Left kidney (tissue), 2 donors: ENCODE data around the gene CLRN3. TPM values are rescaled to one million over a fixed set of nuclear protein-coding genes. Genes with fewer than 3 reads are reported as not detected.

Experiments
- DNase-seq: peaks from one replicate; pipeline ENCODE4 v3.0.0-alpha.2; 2013
- polyA plus RNA-seq: library from polyadenylated mRNA; unstranded; fragments of 120-200 nt; gene quantifications from one replicate; pipeline ENCODE4 v1.2.1, GENCODE V29; 2013; ENCODE audit not compliant: insufficient read length

Gene CLRN3
- polyA plus RNA-seq, 1 donor = 22.5 TPM

DNA sequence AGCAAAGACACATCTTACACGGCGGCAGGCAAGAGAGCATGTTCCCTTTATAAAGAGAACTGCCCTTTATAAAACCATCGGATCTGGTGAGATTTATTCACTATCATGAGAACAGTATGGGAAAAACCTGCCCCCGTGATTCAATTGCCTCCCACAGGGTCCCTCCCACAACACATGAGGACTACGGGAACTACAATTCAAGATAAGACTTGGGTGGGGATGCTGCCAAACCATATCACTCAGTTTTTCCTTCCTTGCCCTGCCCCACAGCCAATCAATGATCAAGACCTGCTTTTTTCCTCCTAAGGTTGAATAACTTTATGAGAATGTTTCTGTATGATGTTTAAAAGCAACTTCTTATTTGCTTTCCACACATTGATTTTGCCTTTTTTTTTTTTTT is 11.0 kb upstream of the CLRN3 start:
- no peak for DNase-seq

DNA sequence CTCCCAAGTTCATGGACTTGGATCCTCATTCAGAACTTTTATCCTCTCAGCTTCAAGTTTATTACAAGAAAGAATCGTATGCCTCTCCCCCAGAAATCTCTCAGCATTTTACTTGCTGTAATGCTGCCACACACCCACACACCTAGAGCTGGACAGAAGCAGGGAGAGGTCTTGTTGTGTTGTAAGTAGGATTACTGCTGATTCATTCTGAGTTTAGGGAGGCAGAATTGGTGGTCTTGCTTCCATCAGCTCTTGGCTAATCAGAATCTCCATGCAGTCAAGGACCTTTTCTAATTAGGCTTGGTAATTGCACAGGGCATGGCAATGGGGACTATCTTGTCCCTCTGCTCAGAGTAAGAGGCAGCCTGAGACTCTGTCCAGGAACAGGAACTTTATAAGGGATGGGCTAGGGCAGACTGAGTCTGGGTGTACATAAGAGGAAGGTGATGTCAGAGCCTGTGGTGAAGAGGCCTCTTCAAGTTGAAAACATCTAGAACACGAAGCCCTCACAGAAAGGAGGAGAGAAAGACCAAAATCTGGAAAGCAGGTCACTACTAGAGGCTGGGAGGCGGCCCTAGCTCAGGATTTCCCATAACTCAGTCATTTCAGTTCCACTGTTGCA is 7.1 kb upstream of the CLRN3 start:
- no peak for DNase-seq

DNA sequence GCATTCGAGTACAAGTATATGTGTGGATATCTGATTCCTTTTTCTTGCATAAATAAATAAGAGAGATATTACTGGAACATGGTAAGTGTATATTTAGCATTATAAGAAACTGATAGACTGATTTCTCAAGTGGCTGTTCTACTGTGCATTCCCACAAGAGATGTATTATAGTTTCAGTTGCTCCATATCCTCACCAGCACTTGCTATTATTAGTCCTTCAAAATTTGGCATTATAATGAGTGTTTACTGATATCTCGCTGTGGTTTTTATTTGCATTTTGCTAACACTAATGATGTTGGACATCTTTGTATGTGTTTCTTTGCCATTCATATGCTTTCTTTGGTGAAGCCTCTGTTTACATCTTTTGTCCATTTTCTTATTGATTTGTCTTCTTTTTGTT is 4.4 kb upstream of the CLRN3 start:
- DNase-seq = no peak

DNA sequence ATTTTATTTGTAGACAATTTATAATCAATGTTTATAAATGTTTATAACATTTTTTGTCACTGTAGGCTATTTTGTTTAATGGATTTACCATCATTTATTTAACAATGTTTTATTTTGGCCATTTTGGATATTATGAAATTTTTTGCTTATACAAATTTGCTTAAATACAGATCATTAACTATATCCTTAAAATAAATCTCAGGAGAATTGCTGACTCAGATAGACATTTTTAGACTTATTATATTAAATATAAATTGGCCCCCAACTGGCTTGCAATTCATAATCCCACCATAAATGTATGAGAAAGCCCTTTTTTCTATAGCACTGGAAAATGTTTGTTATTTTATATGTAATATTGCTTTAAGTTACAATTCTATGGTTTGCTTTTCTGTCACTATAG is 3.8 kb upstream of the CLRN3 start:
- no peak for DNase-seq

DNA sequence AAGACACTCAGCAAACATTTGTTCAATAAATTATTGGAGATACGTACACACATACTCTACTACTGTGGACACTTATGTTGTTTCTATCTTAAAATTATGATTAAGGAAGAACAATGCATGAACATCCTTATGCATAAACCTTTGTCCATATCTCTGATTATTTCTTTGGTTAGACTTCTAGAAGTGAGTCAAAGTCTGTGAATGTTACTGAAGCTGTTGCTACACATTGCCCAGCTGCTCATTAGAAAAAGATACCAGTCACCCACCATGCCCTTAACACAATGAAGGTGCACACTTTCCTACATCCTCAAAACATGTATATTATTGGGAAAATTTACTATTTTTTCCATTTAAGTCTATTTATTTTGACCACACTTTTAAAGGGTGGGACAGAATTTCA is 1.4 kb upstream of the CLRN3 start:
- DNase-seq = no peak

DNA sequence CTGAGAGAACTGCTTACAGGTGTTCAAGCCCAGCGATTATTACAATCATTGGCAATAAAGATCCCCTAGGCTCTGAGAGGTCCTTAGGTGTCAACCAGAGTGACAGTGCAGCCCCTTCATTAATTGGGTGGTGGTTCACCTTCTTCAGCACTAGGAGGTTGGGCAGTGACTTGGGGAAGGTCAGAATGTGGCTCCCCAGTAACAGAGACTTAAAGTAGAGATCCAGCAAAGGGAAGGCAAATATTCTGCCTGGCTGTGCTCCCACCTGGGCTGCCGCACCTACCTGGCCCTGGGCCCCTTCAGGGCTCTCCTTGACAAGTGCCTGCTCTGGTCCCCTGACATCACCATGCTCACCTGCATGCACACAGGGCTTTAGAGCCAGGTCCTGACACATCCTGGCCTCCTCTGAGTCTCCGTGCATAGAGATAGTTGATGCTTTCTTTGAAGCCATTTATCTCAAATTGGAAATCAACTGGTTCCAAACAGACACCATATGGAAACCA is 1.9 kb downstream of the CLRN3 start:
- no peak for DNase-seq

DNA sequence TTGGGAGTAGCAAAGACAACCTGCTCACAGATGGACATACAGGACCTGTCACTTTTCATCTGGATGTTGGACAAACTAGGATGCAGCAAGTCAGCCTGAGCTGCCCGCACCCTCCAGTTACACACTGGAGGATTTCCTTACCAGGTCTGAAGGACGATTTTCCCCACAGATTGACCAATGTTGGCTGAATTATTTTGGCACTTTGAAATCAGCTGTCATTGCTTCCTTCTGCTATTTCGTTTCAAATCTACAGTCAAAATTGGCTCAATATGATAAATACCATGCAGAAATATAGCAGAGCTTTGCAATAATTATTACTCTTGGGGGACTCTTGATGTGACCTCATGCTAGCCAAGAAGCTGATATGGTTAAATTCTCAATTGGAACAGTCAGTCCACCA is 2.5 kb downstream of the CLRN3 start:
- DNase-seq = no peak

DNA sequence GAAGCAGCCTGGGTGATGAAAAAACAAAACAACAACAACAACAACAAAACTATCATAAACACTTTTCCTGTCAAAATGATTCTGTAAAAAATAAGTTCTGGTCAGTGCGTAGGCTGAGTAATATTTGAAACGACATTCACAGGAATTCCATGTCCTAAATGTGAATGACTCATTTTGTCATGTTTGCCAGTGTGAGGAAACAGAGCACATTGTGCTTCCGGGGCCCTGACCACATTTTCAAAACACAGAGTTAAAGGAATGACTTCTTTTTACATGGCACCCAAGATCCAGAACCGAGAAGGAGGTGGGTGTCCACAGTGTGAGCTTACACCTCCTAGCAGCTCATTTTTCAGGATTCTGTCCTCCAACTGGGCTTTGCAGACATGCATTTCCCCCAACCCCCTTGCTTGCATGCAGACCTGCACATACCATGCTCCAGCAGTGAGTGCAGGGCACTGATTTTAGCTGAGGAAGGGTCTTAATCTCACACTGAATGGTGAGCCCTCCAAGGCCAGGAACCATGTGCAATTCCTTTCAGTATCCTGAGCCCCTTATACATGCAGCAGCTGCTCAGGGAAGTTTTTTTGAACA is 3.0 kb downstream of the CLRN3 start:
- DNase-seq = no peak

DNA sequence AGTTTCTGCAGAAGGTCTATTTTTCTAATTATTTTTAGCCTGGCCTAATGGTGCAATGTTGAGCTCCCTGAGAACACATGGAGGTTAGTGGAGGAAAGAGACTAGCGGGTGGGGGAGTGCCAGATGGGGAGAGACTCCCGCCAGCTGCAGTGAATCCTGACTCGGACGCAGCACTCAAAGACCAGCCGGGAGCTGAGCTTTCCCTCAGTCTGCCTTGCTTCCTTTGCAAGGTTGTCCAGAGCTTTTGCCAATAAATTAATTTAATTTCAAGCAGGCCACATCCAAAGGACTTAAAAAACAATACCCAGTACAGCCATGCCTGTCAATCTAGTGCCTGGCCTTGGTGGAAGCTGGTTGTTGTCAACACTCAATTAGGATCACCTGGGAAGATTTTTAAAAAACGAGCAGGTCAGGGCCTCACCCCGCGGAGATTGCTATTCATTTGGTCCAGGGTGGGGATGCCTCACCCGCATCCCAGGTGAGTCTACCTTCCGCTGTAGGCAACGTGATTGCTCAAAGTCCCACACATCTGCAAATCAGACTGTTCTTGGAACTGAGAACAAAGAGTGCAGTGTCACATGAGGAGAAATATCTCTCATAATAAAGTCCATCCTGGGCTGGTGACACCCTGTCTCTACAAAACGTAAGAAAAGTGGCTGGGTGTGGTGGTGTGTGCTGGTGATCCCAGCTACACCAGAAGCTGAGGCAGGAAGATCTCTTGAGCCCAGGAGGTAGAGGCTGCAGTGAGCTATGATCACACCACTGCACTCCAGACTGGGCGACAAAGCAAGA is 4.0 kb downstream of the CLRN3 start:
- no peak for DNase-seq

DNA sequence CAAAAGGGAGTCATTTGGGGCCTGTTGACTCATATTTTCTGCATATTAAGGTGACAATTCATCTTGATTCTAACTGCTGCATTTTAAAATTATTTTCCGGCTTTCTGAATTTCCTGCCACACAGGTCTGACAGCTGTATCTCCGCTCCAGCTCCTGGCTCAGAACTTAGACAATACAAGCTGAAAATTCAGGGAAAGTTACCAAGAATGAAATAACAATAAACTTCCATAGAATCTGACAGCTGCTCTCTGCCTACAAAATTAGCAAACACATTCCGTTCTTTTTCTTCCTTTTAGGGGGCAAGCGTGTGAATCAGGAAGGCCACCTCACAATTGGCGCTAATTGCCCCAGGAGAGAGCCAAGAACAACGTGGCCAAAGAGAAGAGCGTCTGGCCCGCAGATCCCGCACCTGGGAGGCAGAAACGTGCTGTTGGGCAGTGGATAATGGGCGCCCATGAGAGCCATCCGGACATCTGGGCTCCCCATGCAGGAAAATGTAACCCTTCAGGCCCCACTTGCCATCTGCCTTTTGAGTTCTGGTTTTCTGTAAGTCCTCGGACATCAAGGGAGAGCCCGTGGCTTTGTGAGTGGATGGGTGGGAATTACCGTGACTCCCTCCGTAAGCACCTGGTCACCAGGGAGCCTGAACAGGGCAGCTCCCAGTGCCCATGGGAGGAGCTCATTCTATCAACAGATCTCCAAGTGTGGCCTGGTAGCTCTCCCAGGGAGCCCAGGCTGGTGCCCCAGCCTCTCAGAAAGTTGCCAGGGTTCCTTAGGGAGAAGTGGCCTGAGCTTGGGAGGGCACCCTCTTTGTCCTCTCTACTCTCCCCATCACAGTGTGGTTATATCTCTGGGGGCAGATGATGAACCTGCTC is 5.0 kb downstream of the CLRN3 start:
- DNase-seq = no peak

DNA sequence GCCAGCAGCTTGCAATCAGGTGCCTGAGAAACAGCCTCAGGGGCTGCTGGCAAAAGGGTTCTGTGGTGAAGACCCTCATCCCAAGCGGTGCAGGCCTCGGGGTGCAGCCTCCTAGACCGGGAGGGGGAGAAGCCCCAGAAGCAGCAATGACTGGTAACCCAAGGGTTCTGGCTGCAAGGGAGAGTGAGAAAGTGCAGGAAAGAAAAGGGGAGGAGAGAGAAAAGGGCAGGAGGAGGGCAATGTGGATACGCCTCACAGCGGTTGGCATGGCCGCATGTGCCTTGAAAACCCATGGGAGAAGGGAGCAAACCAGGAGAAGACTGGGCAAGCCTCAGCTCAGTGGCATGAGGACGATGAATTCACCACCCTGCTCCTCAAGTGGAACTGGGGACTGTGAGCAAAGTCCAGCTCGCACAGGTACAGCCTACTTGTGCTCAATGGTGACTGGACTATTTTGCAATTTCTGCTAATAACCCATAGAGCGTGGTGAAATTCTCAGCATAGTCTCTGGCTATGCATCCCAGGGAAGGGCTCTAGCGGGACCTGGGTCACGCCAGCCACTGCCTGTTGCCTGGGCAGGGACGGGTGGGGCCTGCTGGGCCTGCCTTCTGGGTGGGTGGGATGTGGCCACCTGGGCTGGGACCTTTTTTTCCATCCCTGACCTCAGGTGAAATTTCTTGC is 6.2 kb downstream of the CLRN3 start:
- no peak for DNase-seq

DNA sequence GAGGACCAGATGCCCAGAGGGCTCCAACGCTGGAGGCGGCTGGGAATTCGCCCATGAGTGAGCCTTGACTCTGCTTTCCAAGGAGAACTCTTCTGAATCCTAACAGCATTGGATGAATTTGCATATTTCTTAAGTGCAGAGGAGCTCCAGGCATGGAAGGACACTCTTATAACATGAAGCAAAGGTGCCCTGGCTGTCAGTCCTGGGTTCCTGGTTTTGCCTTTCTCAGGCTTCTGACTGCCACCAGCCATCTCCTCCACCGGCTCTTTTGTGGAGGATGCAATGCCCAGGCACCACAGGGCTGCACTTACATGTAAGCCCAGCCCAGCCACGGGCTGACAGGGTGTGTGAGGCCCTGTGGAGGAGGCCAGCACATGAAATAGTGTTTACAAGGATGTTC is 8.2 kb downstream of the CLRN3 start:
- DNase-seq = no peak

DNA sequence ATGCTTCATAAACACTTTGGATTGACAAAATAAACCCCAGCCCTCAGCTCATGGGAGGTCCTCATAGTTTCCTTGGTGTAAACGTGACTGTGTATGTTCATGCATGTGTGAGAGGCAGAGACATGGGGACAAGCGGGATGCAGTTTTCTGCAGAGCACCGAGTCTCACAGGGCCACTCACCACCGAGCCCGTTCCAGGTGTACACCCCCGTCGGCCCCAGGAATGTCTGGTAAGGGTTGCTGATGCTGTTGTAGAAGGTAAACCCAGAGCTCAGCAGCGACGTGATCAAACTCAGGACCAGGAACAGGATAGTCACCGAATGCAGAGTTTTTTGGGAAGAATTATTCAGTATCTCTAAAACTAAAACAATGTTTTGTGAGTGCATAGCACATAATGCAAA is 9.2 kb downstream of the CLRN3 start:
- no peak for DNase-seq

DNA sequence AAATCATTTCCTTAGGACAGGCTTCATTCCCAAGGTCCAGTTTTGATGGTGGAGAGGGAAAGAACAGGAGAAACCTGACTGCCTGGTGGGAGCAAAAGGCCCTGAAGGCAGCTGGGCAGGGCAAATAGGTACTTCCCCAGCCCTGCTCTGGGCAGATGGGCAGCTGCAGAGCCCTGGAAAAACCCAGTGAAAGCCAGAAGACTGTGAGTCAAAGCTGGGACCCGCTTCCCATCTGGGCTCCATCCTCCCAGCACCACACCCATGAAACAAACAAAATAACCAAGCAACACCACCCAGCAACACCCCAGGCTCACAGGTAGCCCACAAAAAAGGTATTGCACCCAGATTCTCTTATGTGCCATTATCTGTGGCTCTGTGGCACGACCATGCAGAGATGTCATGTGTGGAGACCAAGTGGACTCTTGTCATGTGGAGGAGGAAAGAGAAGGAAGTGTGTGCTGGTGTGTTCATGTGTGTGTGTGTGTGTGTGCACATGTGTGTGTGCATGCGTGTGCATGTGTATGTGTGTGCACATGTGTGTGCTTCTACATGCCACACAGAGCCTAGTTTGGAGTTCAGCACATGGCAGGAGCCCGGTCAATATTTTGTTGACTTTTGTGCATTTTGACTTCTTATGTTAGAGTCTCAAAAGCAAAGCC is 9.8 kb downstream of the CLRN3 start:
- DNase-seq = no peak

DNA sequence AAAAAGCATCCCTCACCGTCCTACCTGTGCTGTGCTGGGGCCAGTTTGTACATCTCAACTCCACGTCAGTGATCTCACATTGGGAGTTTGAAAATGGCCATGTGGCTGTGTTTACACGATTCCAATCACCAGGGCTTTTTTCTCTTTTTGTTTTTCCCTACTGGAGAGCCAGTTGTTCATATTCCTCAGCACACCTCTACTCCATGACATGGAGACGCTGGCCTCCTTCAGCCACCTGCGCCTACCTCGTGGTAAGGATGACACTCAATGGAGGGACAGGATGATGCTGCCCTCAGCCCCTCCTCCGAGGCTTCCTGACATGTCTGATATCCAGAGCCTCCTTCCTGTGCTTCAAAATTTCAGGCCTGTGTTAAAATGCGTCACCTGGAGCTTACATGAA is 10.3 kb downstream of the CLRN3 start:
- DNase-seq = no peak

DNA sequence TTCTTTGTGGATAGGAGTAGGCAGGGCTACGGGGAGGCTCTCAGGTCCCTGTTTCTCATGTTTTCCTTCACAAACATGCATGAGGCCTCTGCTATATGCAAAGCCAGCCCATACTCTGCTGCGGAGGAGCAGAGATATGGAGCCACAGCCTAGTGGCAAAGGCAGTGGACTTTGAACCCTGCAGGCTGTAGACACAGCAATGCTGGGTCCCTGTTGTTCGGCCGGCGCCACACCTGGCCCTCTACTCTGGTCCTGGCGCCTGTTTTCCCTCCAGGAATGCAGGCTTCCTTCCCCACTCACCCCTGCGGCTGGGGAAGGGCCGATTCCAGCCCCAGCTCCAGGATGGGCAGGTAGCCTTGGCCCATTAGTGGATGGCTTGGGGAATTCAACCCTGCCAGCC is 11.5 kb downstream of the CLRN3 start:
- DNase-seq = no peak

DNA sequence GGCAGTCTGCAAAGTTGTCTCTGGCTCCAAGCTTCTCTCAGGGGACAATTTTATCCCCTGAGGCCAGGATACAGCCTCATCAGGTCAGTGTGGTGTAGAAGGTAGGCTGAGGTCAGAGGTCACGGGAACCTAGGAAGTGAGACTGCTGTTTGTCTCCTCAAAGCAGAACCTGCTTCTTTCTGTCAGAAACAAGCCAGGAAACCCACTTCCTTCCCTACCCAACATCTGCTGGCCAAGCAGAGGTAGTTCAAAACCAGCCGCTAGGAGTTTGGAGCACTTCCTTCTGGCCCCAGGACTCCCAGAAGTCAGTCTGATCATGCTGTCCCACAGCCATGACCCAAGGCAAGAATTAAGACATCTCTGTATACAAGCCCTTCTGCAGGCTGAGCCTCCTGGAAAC is 12.2 kb downstream of the CLRN3 start:
- no peak for DNase-seq

DNA sequence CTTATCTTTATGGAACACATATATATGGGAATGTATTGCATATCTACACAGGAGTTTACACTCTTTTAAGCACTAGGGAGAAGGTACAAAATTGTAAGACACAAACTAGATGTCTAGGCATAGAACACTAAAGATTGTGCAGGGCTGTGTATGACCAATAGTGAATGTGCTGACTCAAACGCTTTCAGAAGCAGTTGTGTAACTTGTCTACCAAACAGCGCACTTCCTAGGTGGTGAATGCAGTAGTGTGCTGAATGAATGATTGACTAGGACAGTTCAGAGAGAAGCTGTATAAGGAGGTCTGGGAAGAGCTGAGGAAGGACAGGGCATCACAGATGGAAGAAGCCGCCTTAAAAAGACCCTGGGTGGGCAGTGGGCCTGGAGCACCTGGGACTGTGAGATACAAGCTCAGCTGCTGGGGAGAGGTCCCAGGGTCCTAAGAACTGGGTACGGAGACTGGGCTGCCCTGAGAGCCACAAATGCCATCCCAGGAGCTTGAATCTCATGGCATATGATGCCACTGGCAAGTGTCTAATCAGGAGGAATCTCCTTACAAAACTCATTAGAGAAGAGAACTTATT is 14.2 kb downstream of the CLRN3 start:
- DNase-seq = no peak

DNA sequence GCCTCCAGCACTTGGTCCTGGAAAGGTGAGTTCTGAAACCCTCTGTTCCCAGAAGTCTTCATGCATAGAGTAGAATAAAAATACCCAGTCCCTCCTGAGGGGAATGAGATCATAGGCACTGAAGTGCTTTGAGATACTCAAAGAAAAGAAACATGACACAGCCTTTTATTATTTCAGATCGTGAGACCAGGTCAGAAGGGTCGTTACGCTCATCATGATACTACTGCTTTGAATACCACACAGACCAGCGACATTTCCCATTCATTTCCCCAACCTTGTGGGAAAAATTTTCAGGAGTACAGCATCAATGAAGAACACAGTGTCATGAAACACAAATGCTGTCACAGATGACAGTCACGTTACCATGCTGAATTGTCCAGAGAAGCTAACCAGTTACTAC is 15.0 kb downstream of the CLRN3 start:
- no peak for DNase-seq

DNA sequence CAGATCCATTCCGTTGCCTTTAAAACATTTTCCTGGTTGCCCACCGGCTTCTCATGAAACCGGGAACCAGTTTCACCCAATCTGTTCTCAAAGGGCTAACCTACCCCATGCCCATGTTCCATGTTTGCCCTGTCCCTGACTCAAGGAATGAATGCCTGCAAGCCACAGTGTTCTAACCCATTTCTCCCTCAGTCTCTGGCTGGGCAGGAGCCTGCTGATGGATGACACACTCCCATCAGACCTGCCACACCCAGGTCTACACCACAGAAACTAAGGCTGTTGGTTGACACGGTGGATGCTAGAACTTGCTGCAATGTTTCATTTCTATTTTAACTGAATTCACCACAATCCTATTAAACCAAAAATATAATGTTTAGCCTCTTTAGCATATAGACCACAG is 15.6 kb downstream of the CLRN3 start:
- DNase-seq = no peak

DNA sequence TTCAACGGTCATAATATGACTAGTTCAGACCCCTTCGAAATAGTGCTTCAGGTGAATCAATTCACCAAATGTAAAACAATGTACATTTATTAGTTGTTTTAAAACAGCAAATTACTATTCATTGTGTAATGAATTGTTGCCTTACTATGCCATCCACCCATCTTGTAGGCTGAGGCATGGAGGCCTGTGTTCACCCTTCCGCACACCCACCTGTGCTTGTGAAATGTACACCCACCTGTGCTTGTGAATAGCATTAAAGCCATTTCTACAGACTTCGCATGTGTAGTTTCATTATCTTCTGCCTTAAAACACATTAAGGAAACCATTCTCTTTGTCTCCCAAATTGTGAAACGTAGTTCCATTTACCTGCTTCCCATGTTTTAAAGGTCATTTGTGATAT is 16.8 kb downstream of the CLRN3 start:
- DNase-seq = no peak
